GM19025 (cell line): ENCODE results near the gene RYR3.

Experiments used
- ATAC-seq: cut with Tn5 transposase; IDR thresholded peaks from one replicate; pipeline ENCODE4 v1.9.1; 2021; ENCODE audit warnings: mild to moderate bottlenecking, low read depth, moderate library complexity; ENCODE audit not compliant: unreplicated experiment

The RYR3 gene

DNA sequence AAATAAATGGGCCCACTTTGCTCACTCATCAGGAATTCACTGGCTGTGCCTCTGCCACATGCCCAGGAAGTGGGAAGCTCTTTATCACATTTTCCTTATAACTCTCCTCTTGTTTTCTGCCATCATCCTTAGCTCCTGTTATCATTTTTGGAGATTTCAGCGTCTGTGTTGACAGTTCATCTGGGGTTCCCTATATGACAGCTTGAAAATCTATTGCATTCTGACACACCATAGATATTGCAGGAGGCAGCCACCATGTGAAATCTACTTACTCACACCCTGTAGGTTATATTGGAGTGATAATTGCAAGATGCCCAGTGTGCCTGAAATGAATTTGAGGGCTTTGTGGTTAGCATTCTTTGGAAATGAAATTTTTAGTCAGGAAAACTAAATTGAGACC is 132.9 kb downstream of the RYR3 start:
- ATAC-seq = no peak

DNA sequence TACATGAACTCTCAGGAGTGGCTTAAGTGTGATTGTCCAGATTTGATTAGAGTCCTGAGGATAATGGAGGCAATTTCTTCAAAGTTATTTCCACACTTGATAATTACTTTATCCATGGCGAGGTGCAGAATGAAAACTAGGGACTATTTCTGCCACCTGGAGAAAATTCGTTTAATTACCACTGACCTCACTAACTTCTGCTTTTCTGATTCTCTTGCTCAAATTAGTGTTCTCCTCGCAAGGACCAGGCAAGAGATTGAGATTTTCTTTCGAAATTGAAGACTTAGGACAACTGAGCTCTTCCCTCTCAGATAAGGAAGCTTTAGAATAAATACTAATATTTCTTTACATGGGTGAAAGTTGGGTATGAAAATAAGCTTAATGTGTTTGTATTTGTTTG is 135.2 kb downstream of the RYR3 start:
- no peak for ATAC-seq

- no peak for ATAC-seq
Measured at GRCh38 chr15:33448151-33448550, 137.4 kb downstream of the RYR3 start.

DNA sequence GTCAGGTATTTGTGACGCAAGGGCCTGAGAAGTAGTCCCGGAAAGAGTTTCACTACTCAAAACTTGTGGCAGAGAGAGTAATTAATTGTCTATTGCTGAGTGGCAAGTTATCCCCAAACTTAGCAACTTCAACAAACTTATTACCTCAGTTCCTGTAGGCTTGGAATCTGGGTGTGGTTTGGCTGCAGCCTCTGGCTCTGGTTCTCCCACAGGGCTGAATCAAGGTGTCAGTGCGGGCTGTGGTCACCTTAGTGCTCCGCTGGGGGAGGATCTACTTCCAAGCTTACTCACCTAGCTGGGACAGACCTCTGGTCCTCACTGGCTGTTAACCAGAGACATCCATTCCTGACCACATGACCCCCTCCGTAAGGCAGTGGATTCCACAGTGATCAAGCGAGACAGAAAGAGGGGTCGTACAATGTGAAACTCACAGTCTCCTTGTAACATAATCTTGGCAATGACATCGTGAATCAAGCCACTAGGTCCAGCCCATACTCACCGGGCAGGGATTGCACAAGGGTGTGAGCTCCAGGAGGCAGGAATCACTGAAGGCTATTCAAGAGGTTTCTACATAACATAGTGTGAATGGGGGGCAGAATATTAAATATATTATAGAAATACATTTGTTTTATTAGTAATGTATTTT is 138.3 kb downstream of the RYR3 start:
- ATAC-seq = no peak

DNA sequence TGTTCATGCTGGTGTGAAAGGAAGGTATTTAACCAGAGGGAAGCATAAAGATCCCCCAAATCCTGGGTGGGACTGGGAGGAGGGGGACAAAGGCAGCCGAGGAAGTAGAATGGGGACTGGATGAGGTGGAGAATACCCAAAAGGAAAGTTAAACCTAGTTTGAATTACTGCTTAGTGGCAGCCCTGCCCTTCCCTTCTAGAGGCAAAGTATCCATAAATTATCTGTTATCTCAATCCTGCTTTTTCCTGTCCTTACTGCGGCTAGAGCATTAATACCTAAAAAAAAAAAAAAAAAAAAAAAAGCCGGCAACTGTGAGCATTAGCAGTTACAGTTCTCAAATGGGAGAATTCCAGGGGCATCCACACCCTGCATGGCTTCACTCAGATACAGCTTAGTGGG is 139.0 kb downstream of the RYR3 start:
- no peak for ATAC-seq

DNA sequence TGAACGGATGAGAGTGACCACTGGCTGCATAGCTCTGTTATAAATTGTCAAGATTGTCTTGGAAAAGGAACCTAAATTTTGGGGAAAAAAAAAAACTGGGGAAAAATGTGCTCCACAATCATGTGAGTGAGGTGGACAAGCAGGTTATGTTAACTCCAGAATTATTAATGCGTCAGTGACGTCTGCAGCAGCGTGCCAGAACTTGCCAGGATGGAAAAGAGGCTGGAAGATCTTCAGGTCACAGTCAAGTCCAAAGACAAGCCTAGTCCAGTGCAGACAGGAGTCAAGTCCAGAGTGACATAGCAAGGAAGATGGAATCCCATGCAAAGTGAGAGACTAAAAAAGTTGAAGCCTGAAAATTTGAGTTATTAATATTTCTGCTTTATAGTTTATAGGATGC is 140.6 kb downstream of the RYR3 start:
- ATAC-seq = no peak

GRCh38 chr15:33453761-33454160 is 143.0 kb downstream of the RYR3 start:
- ATAC-seq = no peak

- ATAC-seq = no peak
Measured at GRCh38 chr15:33454346-33454745, 143.6 kb downstream of the RYR3 start.

GRCh38 chr15:33454996-33455395 is 144.2 kb downstream of the RYR3 start:
- ATAC-seq = no peak

- ATAC-seq = no peak
Measured at GRCh38 chr15:33458421-33458820, 147.7 kb downstream of the RYR3 start.

DNA sequence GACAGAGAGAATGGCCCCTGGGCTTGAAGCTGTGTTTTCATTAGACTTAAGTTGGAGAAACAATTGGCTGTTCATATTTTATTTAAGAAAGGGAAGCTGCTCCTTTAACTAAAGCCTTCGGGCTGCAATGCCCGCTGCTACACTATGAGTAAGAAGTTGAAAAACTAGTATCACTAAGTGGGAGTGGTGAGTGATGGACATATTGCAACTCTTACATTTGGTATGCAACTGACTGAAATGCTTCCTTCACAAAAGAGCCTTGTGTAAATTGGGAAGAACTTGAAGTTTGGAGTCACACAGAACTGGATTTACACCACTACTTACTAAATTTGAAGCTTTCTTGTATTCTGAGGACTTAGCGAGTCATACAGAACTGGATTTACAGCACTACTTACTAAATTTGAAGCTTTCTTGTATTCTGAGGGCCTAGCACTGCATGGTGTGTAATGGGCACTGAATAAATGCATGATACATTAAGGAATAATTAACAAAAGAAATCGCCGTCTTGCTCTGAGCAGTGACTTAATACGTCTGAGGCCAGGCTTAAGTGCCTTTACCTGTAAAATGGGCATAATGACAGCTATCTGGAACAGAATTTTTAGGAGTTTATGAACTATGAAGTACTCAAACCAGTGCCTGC is 149.5 kb downstream of the RYR3 start:
- no peak for ATAC-seq

- no peak for ATAC-seq
Measured at GRCh38 chr15:33461671-33462070, 150.9 kb downstream of the RYR3 start.

GRCh38 chr15:33467146-33467815 is 156.5 kb downstream of the RYR3 start:
- no peak for ATAC-seq

GRCh38 chr15:33467816-33468163 is 157.0 kb downstream of the RYR3 start:
- no peak for ATAC-seq

DNA sequence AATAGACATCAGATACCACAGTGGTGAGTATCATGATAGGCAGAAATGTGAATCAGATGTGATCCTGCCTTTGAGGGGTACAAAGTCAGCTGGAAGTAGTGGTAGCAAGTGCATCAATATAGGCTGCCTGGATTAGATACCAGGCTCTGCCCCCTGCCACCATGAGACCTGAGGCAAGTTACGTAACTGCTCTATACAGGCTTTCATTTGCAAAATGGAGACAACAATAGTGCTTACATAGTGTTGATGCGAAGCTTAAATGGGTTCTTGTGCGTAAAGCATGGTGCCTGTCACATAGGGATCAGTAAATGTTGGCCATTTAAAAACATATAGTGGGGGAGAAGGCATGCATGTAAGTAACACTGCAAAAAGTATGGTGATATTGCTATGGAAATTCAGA is 158.0 kb downstream of the RYR3 start:
- ATAC-seq = no peak

DNA sequence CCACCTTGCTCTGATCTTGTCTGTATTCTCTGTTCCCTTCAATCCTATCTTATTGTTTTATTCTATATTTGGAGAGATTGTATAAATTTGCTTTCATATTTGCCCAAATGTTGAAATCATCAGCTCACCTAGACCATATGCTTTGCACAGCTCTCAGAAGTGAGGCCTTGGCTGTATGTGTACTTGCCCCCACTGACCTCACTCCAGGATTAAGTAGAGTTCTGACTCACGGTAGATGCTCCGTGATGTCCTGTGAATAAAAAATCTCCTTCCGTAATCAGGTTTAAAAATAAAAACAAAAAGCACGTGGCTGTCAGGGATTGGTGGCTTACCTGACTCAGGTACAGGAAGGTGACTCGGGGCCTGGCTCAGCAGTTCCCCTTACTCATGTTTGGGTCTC is 162.2 kb downstream of the RYR3 start:
- ATAC-seq = no peak

GRCh38 chr15:33473714-33474113 is 162.9 kb downstream of the RYR3 start:
- no peak for ATAC-seq

DNA sequence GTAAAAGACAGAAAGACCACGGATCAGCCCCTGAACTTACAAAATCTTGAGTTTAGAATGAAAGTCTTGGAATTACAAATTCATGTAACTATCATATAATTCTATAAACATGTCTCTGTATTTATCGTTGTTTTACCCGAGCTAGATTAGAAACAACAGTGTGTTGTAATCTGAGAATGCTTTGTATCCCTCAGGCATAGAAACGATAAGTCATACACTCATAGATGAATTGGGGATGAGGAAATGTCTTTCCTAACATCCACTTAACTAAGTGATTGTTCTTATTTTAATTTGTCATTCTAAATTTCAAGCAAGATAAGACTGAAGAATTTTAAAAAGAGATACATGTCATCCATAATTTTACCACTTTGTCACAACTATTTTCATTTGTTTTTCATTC is 165.3 kb downstream of the RYR3 start:
- ATAC-seq = no peak

DNA sequence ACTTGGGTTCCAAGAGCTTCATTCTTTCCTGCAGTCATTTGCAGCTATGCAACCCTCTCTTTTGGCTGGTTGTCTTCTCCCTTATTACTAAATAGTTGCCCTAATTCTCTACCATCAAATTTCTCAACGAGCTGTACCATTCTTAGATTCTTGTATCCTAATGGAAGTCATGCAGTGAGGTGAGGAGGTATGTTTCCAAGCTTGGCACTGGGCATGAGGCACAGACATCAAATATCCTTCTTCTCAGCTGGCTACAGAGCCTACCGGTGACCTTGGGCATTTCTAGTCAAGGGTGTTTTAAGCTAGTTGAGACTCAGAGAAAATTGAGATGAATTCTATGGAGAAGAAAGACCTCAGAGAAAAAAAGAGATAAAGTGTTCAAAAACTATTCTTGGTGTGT is 166.1 kb downstream of the RYR3 start:
- no peak for ATAC-seq

- ATAC-seq = no peak
Measured at GRCh38 chr15:33489335-33489734, 178.6 kb downstream of the RYR3 start.

GRCh38 chr15:33490703-33491102 is 179.9 kb downstream of the RYR3 start:
- ATAC-seq = no peak

DNA sequence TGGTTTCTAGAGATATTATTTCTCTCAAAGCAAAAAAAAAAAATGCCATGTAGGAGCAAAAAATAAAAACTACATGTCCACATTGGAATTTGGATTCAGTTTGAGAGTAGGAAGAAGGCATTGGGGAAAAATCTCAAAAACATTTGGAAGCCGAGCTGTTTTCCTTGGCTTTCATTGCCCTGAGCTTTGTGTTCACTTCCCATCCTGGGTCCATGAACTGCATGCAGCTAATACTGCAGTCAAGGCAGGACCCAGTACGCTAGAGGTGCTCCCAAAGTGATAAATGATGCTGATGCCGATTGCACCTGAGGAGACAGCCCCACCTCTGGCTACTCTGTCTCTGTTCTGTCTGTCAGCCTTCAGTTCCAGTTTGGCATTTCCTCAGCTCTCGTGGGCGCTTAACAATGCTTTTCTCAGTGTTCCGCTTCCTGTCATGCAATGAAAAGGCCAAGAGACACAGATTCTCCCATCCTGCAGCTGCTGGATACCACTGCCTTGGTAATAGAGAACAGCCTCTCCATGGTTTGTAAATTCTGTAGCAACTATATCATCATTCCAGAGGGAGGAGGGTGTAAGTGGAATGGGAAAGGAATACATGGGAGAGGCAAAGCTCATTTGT is 181.8 kb downstream of the RYR3 start:
- no peak for ATAC-seq
